Breast epithelium (tissue), 3 donors: ENCODE measurements around the gene ARHGAP25.
A peak's percentile ranks its signal among the peaks of the same experiment; 100 is the strongest.

Experiments used
- POLR2AphosphoS5 ChIP-seq, 3 donors: sonication (generic); formaldehyde crosslinking; IDR thresholded peaks; one replicate each; pipeline ENCODE4 v1.6.1; 2017; ENCODE audit warnings: antibody characterized with exemption in 3 of 3
- TF ChIP-seq, protein P1 (sequence below), 3 donors: fragments of 450-650 bp; IDR thresholded peaks; one replicate each; pipeline ENCODE4 v1.5.1; 2016 to 2017; ENCODE audit warnings: antibody characterized with exemption in 3 of 3, mild to moderate bottlenecking in 3 of 3, moderate library complexity in 3 of 3

- TF ChIP-seq POLR2AphosphoS5 (IDR thresholded peaks at IDR 0.05), result peak in 1 of 3 donors; percentile 55
- TF ChIP-seq, protein P1, sequence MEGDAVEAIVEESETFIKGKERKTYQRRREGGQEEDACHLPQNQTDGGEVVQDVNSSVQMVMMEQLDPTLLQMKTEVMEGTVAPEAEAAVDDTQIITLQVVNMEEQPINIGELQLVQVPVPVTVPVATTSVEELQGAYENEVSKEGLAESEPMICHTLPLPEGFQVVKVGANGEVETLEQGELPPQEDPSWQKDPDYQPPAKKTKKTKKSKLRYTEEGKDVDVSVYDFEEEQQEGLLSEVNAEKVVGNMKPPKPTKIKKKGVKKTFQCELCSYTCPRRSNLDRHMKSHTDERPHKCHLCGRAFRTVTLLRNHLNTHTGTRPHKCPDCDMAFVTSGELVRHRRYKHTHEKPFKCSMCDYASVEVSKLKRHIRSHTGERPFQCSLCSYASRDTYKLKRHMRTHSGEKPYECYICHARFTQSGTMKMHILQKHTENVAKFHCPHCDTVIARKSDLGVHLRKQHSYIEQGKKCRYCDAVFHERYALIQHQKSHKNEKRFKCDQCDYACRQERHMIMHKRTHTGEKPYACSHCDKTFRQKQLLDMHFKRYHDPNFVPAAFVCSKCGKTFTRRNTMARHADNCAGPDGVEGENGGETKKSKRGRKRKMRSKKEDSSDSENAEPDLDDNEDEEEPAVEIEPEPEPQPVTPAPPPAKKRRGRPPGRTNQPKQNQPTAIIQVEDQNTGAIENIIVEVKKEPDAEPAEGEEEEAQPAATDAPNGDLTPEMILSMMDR (IDR thresholded peaks at IDR 0.05), result no peak
These were observed 19.7 kb upstream of the ARHGAP25 start for GRCh38 chr2:68714866-68715265.
